ENCODE data around the gene MEA1. TPM values are rescaled to one million over a fixed set of nuclear protein-coding genes. Genes with fewer than 3 reads are reported as not detected.
"Not testable (repeated sequence)": the region's sequence is repeated elsewhere in the genome, so short reads cannot be mapped to it uniquely, and the experiment has no call there.

Gene MEA1
- total RNA-seq, 1 donor from 2014 or later, result 54.2 TPM

- H3K9me3 Mint-ChIP-seq (ENCODE audit: unreplicated experiment), result peaks cover 3% of the 10 kb centered on the region
- H2AFZ ChIP-seq (ENCODE audit: low read depth, low read length), result no peak overlapping the region
- H3K27me3 Mint-ChIP-seq (ENCODE audit: low read depth, unreplicated experiment), result no peaks in the 10 kb centered on the region
- H3K27ac ChIP-seq (ENCODE audit: low read depth, low read length), result no peak overlapping the region
- H3K4me2 ChIP-seq (ENCODE audit: low read length), result no peak overlapping the region
- H3K36me3 Mint-ChIP-seq (ENCODE audit: low read depth, unreplicated experiment), result peaks cover 35% of the 10 kb centered on the region
- TF ChIP-seq EZH2 (IDR thresholded peaks at IDR 0.05; ENCODE audit: insufficient read depth, low read length) (no peak), CTCF (IDR thresholded peaks at IDR 0.05; ENCODE audit: insufficient read depth, low read depth, low read length) (no peak)
- no peaks in the 10 kb centered on the region for H3K27me3 ChIP-seq (ENCODE audit: insufficient read depth, low read length)
- H3K79me2 ChIP-seq (ENCODE audit: insufficient read depth, low read length), result peaks cover 32% of the 10 kb centered on the region
- no peak overlapping the region for H3K4me3 Mint-ChIP-seq (ENCODE audit: unreplicated experiment)
- FAIRE-seq (no peak), DNase-seq (ENCODE audit: low read depth) (no peak)
- H3K4me1 ChIP-seq (ENCODE audit: insufficient read depth, low read length), result peaks cover 15% of the 10 kb centered on the region
- peaks cover 20% of the 10 kb centered on the region for H3K4me1 Mint-ChIP-seq (ENCODE audit: low read depth, unreplicated experiment)
- H3K9me3 ChIP-seq (ENCODE audit: insufficient read depth, low read depth, low read length), result no peaks in the 10 kb centered on the region
- H3K27ac Mint-ChIP-seq (ENCODE audit: unreplicated experiment), result no peak overlapping the region
- peaks cover 18% of the 10 kb centered on the region for H3K36me3 ChIP-seq (ENCODE audit: insufficient read depth, low read length)
- no peaks in the 10 kb centered on the region for H4K20me1 ChIP-seq (ENCODE audit: insufficient read depth, low read length)
- no peak overlapping the region for H3K4me3 ChIP-seq (ENCODE audit: insufficient read depth, low read depth, low read length)
- no peak overlapping the region for H3K9ac ChIP-seq (ENCODE audit: low read length)
Measured at GRCh38 chr6:43047998-43048397, 34.3 kb upstream of the MEA1 start.

- Mint-ChIP-seq H3K27me3 (ENCODE audit: low read depth, unreplicated experiment) (no peaks in the 10 kb centered on the region), H3K36me3 (ENCODE audit: low read depth, unreplicated experiment) (peaks cover 28% of the 10 kb centered on the region), H3K4me1 (ENCODE audit: low read depth, unreplicated experiment) (peaks cover under 1% of the 10 kb centered on the region), H3K9me3 (ENCODE audit: unreplicated experiment) (no peaks in the 10 kb centered on the region), H3K4me3 (ENCODE audit: unreplicated experiment) (no peak overlapping the region), H3K27ac (ENCODE audit: unreplicated experiment) (no peak overlapping the region)
- no peak for FAIRE-seq
- Histone ChIP-seq H3K27ac (ENCODE audit: low read depth, low read length) (no peak overlapping the region), H3K4me1 (ENCODE audit: insufficient read depth, low read length) (no peaks in the 10 kb centered on the region), H3K4me3 (ENCODE audit: insufficient read depth, low read depth, low read length) (no peak overlapping the region), H3K36me3 (ENCODE audit: insufficient read depth, low read length) (peaks cover 18% of the 10 kb centered on the region), H4K20me1 (ENCODE audit: insufficient read depth, low read length) (no peaks in the 10 kb centered on the region), H3K4me2 (ENCODE audit: low read length) (no peak overlapping the region), H3K79me2 (ENCODE audit: insufficient read depth, low read length) (peaks cover 9% of the 10 kb centered on the region), H3K9ac (ENCODE audit: low read length) (no peak overlapping the region), H3K27me3 (ENCODE audit: insufficient read depth, low read length) (no peaks in the 10 kb centered on the region), H2AFZ (ENCODE audit: low read depth, low read length) (no peak overlapping the region), H3K9me3 (ENCODE audit: insufficient read depth, low read depth, low read length) (no peaks in the 10 kb centered on the region)
- DNase-seq (ENCODE audit: low read depth), result no peak
- no peak for TF ChIP-seq CTCF (IDR thresholded peaks at IDR 0.05; ENCODE audit: insufficient read depth, low read depth, low read length)
- no peak for TF ChIP-seq EZH2 (IDR thresholded peaks at IDR 0.05; ENCODE audit: insufficient read depth, low read length)
Measured at GRCh38 chr6:43045371-43045930, 31.7 kb upstream of the MEA1 start.

- TF ChIP-seq CTCF (IDR thresholded peaks at IDR 0.05; ENCODE audit: insufficient read depth, low read depth, low read length), result no peak
- no peak for TF ChIP-seq EZH2 (IDR thresholded peaks at IDR 0.05; ENCODE audit: insufficient read depth, low read length)
- H3K27ac ChIP-seq (ENCODE audit: low read depth, low read length), result no peak overlapping the region
- Mint-ChIP-seq H3K27me3 (ENCODE audit: low read depth, unreplicated experiment) (no peaks in the 10 kb centered on the region), H3K36me3 (ENCODE audit: low read depth, unreplicated experiment) (peaks cover 31% of the 10 kb centered on the region), H3K9me3 (ENCODE audit: unreplicated experiment) (no peaks in the 10 kb centered on the region), H3K27ac (ENCODE audit: unreplicated experiment) (no peak overlapping the region), H3K4me3 (ENCODE audit: unreplicated experiment) (no peak overlapping the region), H3K4me1 (ENCODE audit: low read depth, unreplicated experiment) (no peaks in the 10 kb centered on the region)
- H2AFZ ChIP-seq (ENCODE audit: low read depth, low read length), result no peak overlapping the region
- H3K9me3 ChIP-seq (ENCODE audit: insufficient read depth, low read depth, low read length), result no peaks in the 10 kb centered on the region
- H3K79me2 ChIP-seq (ENCODE audit: insufficient read depth, low read length), result no peaks in the 10 kb centered on the region
- H3K27me3 ChIP-seq (ENCODE audit: insufficient read depth, low read length), result no peaks in the 10 kb centered on the region
- H4K20me1 ChIP-seq (ENCODE audit: insufficient read depth, low read length), result no peaks in the 10 kb centered on the region
- no peak overlapping the region for H3K9ac ChIP-seq (ENCODE audit: low read length)
- no peak overlapping the region for H3K4me3 ChIP-seq (ENCODE audit: insufficient read depth, low read depth, low read length)
- no peak overlapping the region for H3K4me2 ChIP-seq (ENCODE audit: low read length)
- peaks cover 6% of the 10 kb centered on the region for H3K36me3 ChIP-seq (ENCODE audit: insufficient read depth, low read length)
- DNase-seq (ENCODE audit: low read depth) (no peak), FAIRE-seq (no peak)
- H3K4me1 ChIP-seq (ENCODE audit: insufficient read depth, low read length), result no peaks in the 10 kb centered on the region
Measured at GRCh38 chr6:43043310-43043709, 29.6 kb upstream of the MEA1 start.

GRCh38 chr6:43041475-43041874 lies 27.7 kb upstream of the MEA1 start:
- H3K27ac Mint-ChIP-seq (ENCODE audit: unreplicated experiment); H3K4me1 Mint-ChIP-seq (ENCODE audit: low read depth, unreplicated experiment); H3K79me2 ChIP-seq (ENCODE audit: insufficient read depth, low read length); H3K27me3 ChIP-seq (ENCODE audit: insufficient read depth, low read length); H3K9ac ChIP-seq (ENCODE audit: low read length); H3K4me3 Mint-ChIP-seq (ENCODE audit: unreplicated experiment); H3K9me3 Mint-ChIP-seq (ENCODE audit: unreplicated experiment); H4K20me1 ChIP-seq (ENCODE audit: insufficient read depth, low read length); H3K36me3 ChIP-seq (ENCODE audit: insufficient read depth, low read length); H3K27ac ChIP-seq (ENCODE audit: low read depth, low read length); H2AFZ ChIP-seq (ENCODE audit: low read depth, low read length); H3K4me3 ChIP-seq (ENCODE audit: insufficient read depth, low read depth, low read length); H3K9me3 ChIP-seq (ENCODE audit: insufficient read depth, low read depth, low read length); DNase-seq (ENCODE audit: low read depth); H3K4me2 ChIP-seq (ENCODE audit: low read length); FAIRE-seq; H3K27me3 Mint-ChIP-seq (ENCODE audit: low read depth, unreplicated experiment); H3K4me1 ChIP-seq (ENCODE audit: insufficient read depth, low read length): not testable (repeated sequence)
- H3K36me3 Mint-ChIP-seq (ENCODE audit: low read depth, unreplicated experiment), result peaks cover 43% of the 10 kb centered on the region

All from astrocyte (in vitro differentiated cells and primary cell).